Measurements from ENCODE around the gene AHSP.
"Not testable (repeated sequence)": the region's sequence is repeated elsewhere in the genome, so short reads cannot be mapped to it uniquely, and the experiment has no call there.

AHSP gene

DNA sequence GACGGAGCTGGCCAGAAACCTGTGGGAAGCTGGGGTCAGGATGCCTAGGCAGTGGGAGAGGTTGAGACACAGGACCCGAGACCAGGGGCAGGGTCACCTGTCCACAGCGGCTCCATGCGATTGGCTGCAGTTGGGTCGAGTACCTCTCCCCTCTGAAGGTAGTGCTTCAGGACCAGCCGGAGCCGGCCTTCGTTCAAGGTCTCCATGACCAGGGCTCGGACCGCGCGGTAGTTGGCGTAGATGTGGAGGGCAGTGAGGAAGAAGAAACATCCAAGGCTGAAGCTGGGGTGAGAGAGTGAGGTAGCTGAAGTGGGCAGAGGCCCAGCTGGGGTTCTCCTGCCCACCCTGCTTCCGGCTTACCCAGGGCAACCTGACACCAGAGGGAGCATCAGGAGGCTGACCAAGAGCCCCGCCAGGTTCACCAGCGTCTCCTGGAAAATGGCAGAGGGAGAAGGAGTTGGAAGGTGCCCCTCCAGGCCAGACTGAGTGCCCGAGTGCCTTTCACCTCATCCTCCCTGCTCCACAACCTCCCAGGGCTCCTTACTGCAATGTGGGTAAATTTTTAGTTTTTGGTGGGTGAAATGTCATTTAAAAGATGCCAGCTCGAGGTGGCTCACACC, 34.1 kb upstream of the AHSP start:
- H3K27ac ChIP-seq, result no peak overlapping the region
- DNase-seq (ENCODE audit: low read depth, low spot score), result no peak
- peaks cover 4% of the 10 kb centered on the region; the same call in 1 of the 2 replicates for H3K36me3 ChIP-seq (ENCODE audit: insufficient read depth, low read length)
- H3K9me3 ChIP-seq (ENCODE audit: low read depth, low read length), result no peaks in the 10 kb centered on the region
- no peak overlapping the region for H3K9ac ChIP-seq (ENCODE audit: insufficient read length)
- no peak overlapping the region for H3K4me3 ChIP-seq
- TF ChIP-seq EZH2 (IDR thresholded peaks at IDR 0.05) (no peak), FOXP2 (optimal IDR thresholded peaks at IDR 0.05; ENCODE audit: control extremely low read depth, extremely low read length, insufficient read depth) (no peak), POLR2AphosphoS5 (IDR thresholded peaks at IDR 0.05; ENCODE audit: borderline replicate concordance, low read depth, low read length) (no peak)

GRCh38 chr16:31496670-31497069, 31.0 kb upstream of the AHSP start:
- Histone ChIP-seq H3K4me3 (no peak overlapping the region), H3K9me3 (ENCODE audit: low read depth, low read length) (no peaks in the 10 kb centered on the region), H3K36me3 (ENCODE audit: insufficient read depth, low read length) (peaks cover 4% of the 10 kb centered on the region; the same call in 1 of the 2 replicates), H3K9ac (ENCODE audit: insufficient read length) (no peak overlapping the region), H3K27ac (no peak overlapping the region)
- TF ChIP-seq FOXP2 (optimal IDR thresholded peaks at IDR 0.05; ENCODE audit: control extremely low read depth, extremely low read length, insufficient read depth), result no peak
- TF ChIP-seq POLR2AphosphoS5 (IDR thresholded peaks at IDR 0.05; ENCODE audit: borderline replicate concordance, low read depth, low read length), result no peak
- no peak for TF ChIP-seq EZH2 (IDR thresholded peaks at IDR 0.05)
- DNase-seq (ENCODE audit: low read depth, low spot score), result no peak

- H3K4me3 ChIP-seq, result no peak overlapping the region
- H3K9me3 ChIP-seq (ENCODE audit: low read depth, low read length), result no peaks in the 10 kb centered on the region
- no peaks in the 10 kb centered on the region; the same call in 1 of the 2 replicates for H3K36me3 ChIP-seq (ENCODE audit: insufficient read depth, low read length)
- TF ChIP-seq EZH2 (IDR thresholded peaks at IDR 0.05) (no peak), FOXP2 (optimal IDR thresholded peaks at IDR 0.05; ENCODE audit: control extremely low read depth, extremely low read length, insufficient read depth) (no peak), POLR2AphosphoS5 (IDR thresholded peaks at IDR 0.05; ENCODE audit: borderline replicate concordance, low read depth, low read length) (no peak)
- H3K27ac ChIP-seq, result no peak overlapping the region
- no peak for DNase-seq (ENCODE audit: low read depth, low spot score)
- no peak overlapping the region for H3K9ac ChIP-seq (ENCODE audit: insufficient read length)
These were observed 29.2 kb upstream of the AHSP start for GRCh38 chr16:31498493-31498892.

GRCh38 chr16:31499928-31500327, 27.8 kb upstream of the AHSP start:
- Histone ChIP-seq H3K9ac (ENCODE audit: insufficient read length) (no peak overlapping the region), H3K9me3 (ENCODE audit: low read depth, low read length) (no peaks in the 10 kb centered on the region), H3K36me3 (ENCODE audit: insufficient read depth, low read length) (no peaks in the 10 kb centered on the region; the same call in 1 of the 2 replicates), H3K4me3 (no peak overlapping the region), H3K27ac (no peak overlapping the region)
- no peak for DNase-seq (ENCODE audit: low read depth, low spot score)
- no peak for TF ChIP-seq EZH2 (IDR thresholded peaks at IDR 0.05)

DNA sequence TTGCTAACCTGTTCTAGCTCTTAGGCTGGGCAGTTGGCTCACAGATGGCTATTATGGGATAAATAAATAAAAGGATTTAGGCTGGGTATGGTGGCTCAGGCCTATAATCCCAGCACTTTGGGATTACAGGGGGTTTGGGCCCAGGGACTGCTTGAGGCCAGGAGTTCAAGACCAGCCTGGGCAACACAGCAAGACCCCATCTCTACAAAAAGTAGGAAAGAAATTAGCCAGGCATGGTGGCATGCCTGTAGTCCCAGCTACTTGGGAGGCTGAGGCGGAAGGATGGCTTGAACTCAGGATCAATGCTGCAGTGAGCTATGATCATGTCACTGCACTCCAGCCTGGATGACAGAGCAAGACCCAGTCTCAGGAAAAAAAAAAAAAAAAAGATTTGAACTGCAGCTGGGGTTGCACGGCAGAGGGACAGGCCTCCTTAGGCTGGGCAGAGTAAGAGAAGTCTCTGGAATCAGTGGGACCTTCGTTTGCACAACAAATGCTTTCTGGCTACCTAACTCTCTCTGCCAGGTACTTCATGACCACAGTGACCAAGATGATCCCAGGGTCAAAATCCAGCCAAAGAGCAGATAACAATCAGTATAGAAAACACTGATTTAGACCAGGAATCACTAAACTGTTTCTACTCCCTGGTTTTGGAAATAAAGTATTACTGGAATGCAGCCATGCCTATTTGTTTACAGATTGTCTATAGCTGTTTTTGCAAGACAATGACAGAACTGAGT, 26.3 kb upstream of the AHSP start:
- no peaks in the 10 kb centered on the region; the same call in 1 of the 2 replicates for H3K36me3 ChIP-seq (ENCODE audit: insufficient read depth, low read length)

DNA sequence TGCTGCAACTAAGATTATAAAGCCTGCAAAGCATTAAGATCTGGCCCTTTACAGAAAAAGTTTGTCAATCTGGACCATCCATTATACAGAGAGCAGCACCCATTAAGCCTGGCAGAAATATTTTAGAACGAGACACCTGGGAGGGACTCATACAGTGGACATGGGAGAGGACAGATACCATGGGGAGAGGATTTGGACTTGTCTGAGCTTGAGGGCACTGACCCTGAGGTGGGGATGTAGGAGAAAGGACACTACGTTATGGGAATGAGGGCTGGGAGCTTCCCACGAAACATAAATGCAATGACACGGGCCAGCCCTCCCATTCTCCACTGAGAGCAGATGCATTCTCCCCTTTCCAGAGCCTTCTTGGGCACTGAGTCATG, 25.7 kb upstream of the AHSP start:
- no peak overlapping the region for H3K27ac ChIP-seq
- DNase-seq (ENCODE audit: low read depth, low spot score), result no peak
- no peak for TF ChIP-seq EZH2 (IDR thresholded peaks at IDR 0.05)
- TF ChIP-seq POLR2AphosphoS5 (IDR thresholded peaks at IDR 0.05; ENCODE audit: borderline replicate concordance, low read depth, low read length), result no peak
- TF ChIP-seq FOXP2 (optimal IDR thresholded peaks at IDR 0.05; ENCODE audit: control extremely low read depth, extremely low read length, insufficient read depth), result no peak
- H3K36me3 ChIP-seq (ENCODE audit: insufficient read depth, low read length), result no peaks in the 10 kb centered on the region; the same call in 1 of the 2 replicates
- no peak overlapping the region for H3K9ac ChIP-seq (ENCODE audit: insufficient read length)
- no peak overlapping the region for H3K4me3 ChIP-seq
- no peaks in the 10 kb centered on the region for H3K9me3 ChIP-seq (ENCODE audit: low read depth, low read length)

More for the DNA sequence above, 26.3 kb upstream of the AHSP start:
- DNase-seq (ENCODE audit: low read depth, low spot score), result no peak
- Histone ChIP-seq H3K9ac (ENCODE audit: insufficient read length) (no peak overlapping the region), H3K9me3 (ENCODE audit: low read depth, low read length) (no peaks in the 10 kb centered on the region), H3K27ac (no peak overlapping the region), H3K4me3 (no peak overlapping the region)
- no peak for TF ChIP-seq FOXP2 (optimal IDR thresholded peaks at IDR 0.05; ENCODE audit: control extremely low read depth, extremely low read length, insufficient read depth)
- no peak for TF ChIP-seq POLR2AphosphoS5 (IDR thresholded peaks at IDR 0.05; ENCODE audit: borderline replicate concordance, low read depth, low read length)
- TF ChIP-seq EZH2 (IDR thresholded peaks at IDR 0.05), result no peak

DNA sequence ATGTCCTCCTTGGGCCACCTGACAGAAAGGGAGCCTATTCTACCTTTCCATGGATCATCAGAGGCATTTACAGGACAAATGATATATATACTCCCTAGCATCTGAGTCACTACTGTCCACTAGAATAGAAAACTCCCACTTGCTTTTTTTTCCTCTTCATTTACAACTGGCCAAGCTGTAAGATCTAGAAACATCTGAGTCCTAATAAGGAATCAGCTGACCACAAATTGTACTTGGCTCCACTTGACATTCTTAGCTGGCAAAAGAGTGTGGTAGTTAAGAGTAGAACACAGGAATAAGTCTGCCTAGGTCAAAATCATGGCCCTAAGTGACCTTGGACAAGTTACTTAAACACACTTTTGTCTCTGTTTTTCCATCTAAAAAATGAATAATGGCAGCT, 24.7 kb upstream of the AHSP start:
- H3K9ac ChIP-seq (ENCODE audit: insufficient read length), result no peak overlapping the region
- TF ChIP-seq POLR2AphosphoS5 (IDR thresholded peaks at IDR 0.05; ENCODE audit: borderline replicate concordance, low read depth, low read length) (no peak), EZH2 (IDR thresholded peaks at IDR 0.05) (no peak)
- no peak overlapping the region for H3K27ac ChIP-seq
- H3K36me3 ChIP-seq (ENCODE audit: insufficient read depth, low read length), result no peaks in the 10 kb centered on the region; the same call in 1 of the 2 replicates
- H3K9me3 ChIP-seq (ENCODE audit: low read depth, low read length), result no peaks in the 10 kb centered on the region
- no peak for DNase-seq (ENCODE audit: low read depth, low spot score)
- no peak overlapping the region for H3K4me3 ChIP-seq

- not testable (repeated sequence) for H3K4me3 ChIP-seq; H3K9me3 ChIP-seq (ENCODE audit: low read depth, low read length); H3K27ac ChIP-seq; H3K9ac ChIP-seq (ENCODE audit: insufficient read length); DNase-seq (ENCODE audit: low read depth, low spot score); H3K36me3 ChIP-seq (ENCODE audit: insufficient read depth, low read length)
These were observed 24.1 kb upstream of the AHSP start for GRCh38 chr16:31503555-31503954.

GRCh38 chr16:31504159-31504558, 23.5 kb upstream of the AHSP start:
- Histone ChIP-seq H3K36me3 (ENCODE audit: insufficient read depth, low read length) (no peaks in the 10 kb centered on the region; the same call in 1 of the 2 replicates), H3K4me3 (no peak overlapping the region), H3K9me3 (ENCODE audit: low read depth, low read length) (no peaks in the 10 kb centered on the region), H3K9ac (ENCODE audit: insufficient read length) (no peak overlapping the region), H3K27ac (no peak overlapping the region)
- no peak for DNase-seq (ENCODE audit: low read depth, low spot score)
- TF ChIP-seq FOXP2 (optimal IDR thresholded peaks at IDR 0.05; ENCODE audit: control extremely low read depth, extremely low read length, insufficient read depth), result no peak
- TF ChIP-seq POLR2AphosphoS5 (IDR thresholded peaks at IDR 0.05; ENCODE audit: borderline replicate concordance, low read depth, low read length), result no peak
- no peak for TF ChIP-seq EZH2 (IDR thresholded peaks at IDR 0.05)

Measured in SK-N-MC (cell line).